KBM-7 (cell line): Measurements from ENCODE around the gene NASP.

ENCODE experiments used
- DNase-seq: peaks from one replicate; pipeline ENCODE4 v3.0.0-alpha.2; 2015
- in situ Hi-C: fragments of 300-500 bp; cut with MboI; formaldehyde crosslinking; loops from 2 replicates; pipeline ENCODE4 v1.14.3; 2020; ENCODE audit warnings: low sequenced_read_pairs, low pct_unique_long_range_greater_than_20kb, mixed read lengths

The NASP gene

DNA sequence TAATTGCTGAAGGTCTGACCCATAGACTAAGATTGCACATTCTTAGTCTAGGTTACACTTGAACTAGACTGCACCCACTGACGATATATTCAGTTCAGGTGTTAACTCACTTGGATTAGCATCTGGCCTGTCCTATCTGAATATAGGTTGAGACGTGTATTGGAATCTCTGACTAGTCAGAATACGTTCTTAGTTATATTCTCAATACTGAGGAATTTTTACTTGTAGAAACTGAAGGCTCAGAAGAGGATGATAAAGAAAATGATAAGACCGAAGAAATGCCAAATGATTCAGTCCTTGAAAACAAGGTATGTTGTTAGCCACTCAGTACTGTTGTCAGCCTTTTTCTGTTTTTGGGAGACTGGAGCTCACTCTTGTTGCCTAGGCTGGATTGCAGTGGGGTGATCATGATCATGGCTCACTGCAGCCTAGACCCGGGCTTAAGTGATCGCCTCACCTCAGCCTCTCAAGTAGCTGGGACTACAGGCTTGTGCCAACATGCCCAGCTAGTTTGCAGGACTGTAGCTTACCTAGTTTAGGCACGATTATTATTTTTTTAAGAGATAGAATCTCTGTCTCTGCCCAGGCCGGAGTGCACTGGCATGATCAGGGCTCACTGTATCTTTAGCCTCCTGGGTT lies 29.2 kb downstream of the NASP start:
- no peak for DNase-seq
- in situ Hi-C loops: no loop called here

DNA sequence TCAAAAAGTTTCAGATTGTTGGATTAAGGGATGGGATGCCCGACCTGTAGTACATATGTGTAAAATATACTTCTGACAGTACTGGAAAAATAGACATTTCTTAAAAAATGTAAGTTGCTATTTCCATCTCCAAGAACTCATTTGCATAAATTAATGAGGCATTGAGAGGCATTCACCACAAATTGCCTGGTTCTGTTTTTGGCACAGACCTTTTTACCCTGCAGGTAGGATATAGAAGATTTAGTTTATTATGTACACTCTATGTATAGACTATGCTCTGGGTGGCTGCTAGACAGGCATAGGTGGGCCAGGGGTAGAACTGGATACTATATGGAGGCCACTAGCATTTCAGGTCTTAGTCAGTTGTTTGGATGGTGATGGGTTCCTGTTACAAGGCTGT lies 32.0 kb downstream of the NASP start:
- in situ Hi-C loops: no loop called here

DNA sequence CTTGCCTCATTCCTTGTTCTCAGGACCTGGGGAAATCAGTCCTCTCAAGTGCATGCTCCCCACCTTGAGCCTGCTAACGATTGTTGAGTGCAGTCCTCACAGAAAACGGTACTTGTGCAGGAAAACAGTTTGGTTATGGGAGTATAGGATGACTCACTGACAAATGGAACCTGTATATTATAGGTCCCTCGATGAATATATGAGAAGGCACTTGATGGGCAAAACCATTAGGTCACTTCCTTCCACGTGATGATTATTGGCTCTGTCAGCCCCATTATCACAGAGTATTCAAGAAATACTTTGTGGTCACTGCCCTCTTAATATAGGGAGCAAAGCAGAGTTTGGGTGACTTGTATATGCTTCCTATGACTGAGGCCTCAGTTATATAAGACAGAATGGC lies 33.8 kb downstream of the NASP start:
- DNase-seq: no peak
- in situ Hi-C loops: no loop called here

More for the DNA sequence above, 32.0 kb downstream of the NASP start:
- no peak for DNase-seq

DNA sequence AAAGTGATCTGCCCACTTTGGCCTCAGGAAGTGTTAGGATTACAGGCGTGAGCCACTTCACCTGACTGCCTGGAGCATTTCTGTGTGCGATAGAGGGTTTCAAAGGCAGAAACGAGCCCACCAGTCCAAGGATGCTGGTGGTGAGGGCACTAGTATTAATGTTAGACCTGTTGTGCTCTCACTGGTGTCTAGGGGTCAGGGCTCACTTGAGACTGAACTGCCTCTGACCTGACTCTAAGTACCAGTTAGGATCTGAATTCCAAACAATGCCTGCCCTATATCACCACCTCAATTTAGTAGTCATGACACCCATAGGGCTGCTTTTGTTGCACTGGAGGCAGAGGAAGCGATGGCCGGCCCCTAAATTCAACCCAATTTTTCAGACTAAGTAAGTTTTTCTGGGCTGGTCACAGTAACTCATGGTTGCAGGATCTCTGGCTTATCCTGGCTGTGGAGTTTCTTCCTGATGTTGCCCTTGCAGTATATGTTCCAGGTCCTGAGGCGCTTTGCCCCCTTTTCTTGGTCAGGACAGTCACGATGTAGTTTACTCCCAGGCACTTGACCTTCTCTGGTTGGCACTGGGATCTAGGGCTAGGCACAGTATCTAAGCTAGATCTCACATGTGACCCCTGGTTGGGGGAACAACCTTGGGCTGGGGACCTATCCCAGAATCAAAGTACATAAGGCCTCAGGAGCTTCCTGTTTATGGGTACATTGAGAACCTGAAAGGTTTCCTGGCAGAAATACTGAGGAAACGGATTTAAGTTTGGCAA lies 35.5 kb downstream of the NASP start:
- in situ Hi-C loops: no loop called here
- no peak for DNase-seq

GRCh38 chr1:45620588-45621500 lies 37.0 kb downstream of the NASP start:
- DNase-seq: no peak
- in situ Hi-C loops: no loop called here

DNA sequence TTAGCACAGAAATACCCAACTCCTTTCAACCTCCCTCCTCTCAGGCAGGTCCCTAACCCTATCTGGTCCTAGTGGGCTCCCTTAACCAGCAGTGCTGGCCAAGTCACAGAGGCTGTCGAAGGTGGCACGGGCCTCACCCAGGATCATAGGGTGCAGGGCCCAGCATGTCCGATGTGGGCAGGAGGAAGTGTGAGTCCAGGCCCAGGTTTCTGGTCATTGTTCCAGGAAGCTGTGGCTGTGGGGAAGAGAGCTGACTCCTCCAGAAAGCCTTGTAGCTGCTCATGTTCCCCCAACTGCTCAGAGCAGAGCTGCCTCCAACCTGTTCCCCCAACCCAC lies 37.6 kb downstream of the NASP start:
- in situ Hi-C loops: no loop called here
- DNase-seq: no peak

DNA sequence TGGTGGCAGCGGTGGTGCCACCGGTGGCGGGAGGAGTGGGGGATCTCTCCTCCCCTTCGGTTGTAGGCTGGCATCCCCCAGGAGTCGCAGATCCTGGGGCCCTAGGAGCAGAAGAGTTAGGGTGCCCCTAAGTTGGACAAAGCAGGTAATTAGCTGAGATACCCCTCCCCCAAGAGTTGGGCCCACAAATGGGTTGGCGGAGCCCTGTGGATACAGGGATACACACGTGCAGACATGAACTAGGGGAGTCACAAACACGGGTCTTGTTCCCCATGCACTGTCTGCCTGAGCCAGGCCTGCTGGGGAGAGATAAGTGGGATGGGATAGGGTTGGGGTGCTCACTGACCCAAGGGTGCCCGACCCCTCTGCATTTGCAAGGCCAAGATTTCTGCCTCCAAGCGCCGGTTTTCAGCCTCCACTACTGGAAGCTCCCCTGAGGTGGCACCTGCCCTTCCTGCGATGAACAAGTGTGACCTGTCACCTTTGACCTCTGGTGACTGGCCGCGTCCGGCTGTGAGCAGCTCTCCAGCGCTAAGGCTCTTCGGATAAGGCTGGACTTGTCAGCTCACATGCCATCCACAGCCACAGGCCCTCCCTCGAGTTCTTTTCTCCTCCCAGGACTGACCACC lies 38.2 kb downstream of the NASP start:
- DNase-seq: no peak
- in situ Hi-C loops: no loop called here

- DNase-seq: no peak
- in situ Hi-C loops: no loop called here
Measured at GRCh38 chr1:45622524-45623394, 38.9 kb downstream of the NASP start.

GRCh38 chr1:45623972-45624371 lies 40.1 kb downstream of the NASP start, which contains the start of gene CCDC17:
TSS of gene CCDC17 (minus strand) at chr1:45624054. CDS start at chr1:45623909, 145 bp downstream.
- no peak for DNase-seq
- in situ Hi-C loops: no loop called here

- in situ Hi-C loops: no loop called here
- DNase-seq: no peak
Measured at GRCh38 chr1:45629035-45629434, 45.2 kb downstream of the NASP start.

GRCh38 chr1:45630429-45630828 lies 46.6 kb downstream of the NASP start:
- no peak for DNase-seq
- in situ Hi-C loops: no loop called here

GRCh38 chr1:45635211-45635610 lies 51.4 kb downstream of the NASP start:
- in situ Hi-C loops: no loop called here
- no peak for DNase-seq

DNA sequence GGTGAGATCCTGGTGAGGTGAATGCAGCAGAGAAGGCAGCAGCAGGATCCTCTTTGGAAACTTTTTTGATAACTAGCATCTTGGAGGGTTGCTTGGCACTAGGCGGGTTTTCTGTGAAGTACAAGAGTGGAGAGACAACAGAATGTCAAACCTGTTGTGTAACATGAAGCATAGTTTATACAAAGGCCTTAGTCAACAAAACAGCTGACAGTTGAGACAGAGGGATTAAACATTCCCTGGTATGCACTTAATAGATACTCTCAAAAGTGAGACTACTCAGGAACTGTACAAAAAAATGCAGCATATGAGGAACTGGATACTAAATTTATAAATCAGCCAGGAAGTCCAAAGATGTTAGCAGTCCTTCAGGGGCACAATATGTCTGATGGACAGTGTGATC lies 56.5 kb downstream of the NASP start:
- in situ Hi-C loops: no loop called here
- no peak for DNase-seq

DNA sequence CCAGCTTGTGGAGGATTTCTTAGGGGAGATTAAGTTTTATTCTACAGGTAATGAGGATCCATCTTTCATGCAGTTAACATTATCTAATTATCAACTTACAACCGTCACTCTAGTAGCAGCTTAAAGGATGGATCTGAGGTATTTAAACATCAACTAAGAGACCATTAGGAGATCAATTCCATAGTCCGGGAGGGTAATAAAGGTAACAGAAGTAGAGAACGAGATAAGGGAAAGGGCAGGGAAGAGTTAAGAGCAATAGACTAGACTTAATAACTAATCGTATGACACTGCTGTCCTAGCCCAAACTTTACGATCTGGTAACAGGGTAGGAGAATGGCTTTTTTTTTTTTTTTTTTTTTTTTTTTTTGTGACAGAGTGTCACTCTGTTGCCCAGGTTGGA lies 59.5 kb downstream of the NASP start:
- DNase-seq: no peak
- in situ Hi-C loops: no loop called here

DNA sequence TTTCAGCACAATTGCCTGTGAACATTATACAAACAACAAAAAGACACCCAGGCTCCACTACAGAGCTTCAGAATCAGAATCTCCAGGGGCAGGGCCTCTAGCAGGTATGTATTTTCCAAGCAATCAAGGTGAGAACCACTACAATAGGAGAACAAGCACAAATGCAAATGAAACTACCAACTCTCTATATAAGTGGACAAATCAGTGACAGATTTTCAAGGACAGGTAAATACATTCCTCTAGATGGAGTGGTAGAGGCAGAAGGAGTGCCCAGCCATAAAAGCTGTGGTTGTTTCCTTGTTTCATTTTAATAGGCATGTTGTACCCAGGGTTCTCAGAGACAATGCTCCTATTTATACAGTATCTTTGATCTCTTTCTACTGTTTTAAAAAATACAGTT lies 60.1 kb downstream of the NASP start:
- in situ Hi-C loops: no loop called here
- DNase-seq: no peak

DNA sequence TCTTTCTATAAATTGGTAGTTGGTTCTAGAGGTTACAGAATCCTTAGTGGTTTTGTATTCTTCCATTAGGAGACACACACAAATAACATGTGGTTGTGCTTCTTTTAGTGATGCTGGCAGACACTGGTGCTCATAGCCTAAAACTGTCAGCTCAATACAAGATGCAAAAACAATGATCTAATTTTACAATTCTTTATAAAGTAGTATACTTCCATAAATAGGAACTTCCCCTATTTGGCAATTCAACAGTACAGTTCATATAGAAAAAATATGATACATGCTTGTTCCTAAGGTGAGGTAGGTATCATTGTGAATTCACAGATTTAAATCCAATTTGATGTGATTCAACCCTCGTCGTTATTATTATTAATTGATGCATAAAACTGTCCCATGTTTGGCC lies 60.8 kb downstream of the NASP start:
- no peak for DNase-seq

GRCh38 chr1:45647248-45648021 lies 63.6 kb downstream of the NASP start:
- peak; percentile 77 for DNase-seq
- in situ Hi-C loops: no loop called here

More for the DNA sequence above, 60.8 kb downstream of the NASP start:
- in situ Hi-C loops: no loop called here
